DMS53 (cell line): ENCODE results near the gene ARHGAP40.
A peak's percentile ranks its signal among the peaks of the same experiment; 100 is the strongest.

ENCODE experiments used
- DNase-seq: peaks from one replicate; lab custom pipeline; 2025; lab: John Stamatoyannopoulos, UW

The ARHGAP40 gene

GRCh38 chr20:38617011-38617829 lies 15.6 kb downstream of the ARHGAP40 start:
- DNase-seq, result no peak

DNA sequence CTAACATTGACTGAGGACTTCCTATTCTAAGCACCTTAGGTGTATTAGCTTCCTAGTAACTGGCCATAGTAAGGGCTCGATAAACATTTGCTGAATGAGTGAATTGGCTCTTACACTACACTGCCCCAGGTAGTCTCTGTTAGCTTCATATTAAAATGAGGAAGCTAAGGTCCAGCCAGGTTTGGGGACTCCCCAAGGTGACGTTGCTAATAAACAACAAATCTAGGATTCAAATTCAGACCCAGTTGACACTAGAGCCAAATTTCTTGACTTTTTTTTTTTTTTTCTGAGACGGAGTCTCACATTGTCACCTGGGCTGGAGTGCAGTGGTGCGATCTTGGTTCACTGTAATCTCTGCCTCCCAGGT lies 16.2 kb downstream of the ARHGAP40 start:
- no peak for DNase-seq

GRCh38 chr20:38620441-38620840 lies 18.8 kb downstream of the ARHGAP40 start:
- DNase-seq, result no peak

- DNase-seq, result no peak
Measured at GRCh38 chr20:38623061-38623460, 21.5 kb downstream of the ARHGAP40 start.

DNA sequence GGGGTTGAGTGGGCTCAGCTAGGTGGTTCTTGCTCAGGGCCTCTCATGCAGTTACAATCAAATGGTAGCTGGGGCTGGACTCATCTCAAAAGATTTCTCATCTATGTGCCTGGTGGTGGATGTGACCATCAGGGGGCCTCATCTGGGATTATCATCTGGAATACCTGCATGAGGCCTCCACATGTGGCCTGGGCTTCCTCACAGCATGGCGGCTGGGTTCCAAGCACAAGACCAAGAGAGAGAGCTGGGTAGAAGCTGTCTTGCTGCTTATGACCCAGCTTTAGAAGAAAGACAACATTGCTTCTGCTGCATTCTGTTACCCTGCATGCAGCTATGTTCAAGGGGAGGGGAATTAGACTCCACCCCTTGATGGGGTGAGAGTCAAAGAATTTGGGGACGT lies 22.5 kb downstream of the ARHGAP40 start:
- DNase-seq, result no peak

DNA sequence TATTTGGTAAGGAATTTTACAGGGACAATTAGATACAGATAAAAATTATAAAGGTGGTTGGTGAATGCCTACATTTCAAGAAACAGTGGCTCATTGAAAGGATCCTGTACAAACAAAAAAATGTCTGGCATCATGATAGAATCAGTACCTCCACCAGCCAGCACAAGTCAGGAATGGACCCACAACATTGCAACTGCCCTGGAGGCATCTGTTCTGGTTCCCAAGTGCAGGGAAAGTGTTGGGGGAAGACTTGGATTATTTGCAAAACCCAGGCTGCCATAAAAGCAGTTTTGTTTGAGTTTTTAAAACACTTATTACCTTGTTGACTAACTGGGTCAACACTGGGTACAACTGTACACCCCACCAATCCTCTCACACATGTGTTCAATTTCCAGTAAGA lies 24.3 kb downstream of the ARHGAP40 start:
- DNase-seq, result no peak

DNA sequence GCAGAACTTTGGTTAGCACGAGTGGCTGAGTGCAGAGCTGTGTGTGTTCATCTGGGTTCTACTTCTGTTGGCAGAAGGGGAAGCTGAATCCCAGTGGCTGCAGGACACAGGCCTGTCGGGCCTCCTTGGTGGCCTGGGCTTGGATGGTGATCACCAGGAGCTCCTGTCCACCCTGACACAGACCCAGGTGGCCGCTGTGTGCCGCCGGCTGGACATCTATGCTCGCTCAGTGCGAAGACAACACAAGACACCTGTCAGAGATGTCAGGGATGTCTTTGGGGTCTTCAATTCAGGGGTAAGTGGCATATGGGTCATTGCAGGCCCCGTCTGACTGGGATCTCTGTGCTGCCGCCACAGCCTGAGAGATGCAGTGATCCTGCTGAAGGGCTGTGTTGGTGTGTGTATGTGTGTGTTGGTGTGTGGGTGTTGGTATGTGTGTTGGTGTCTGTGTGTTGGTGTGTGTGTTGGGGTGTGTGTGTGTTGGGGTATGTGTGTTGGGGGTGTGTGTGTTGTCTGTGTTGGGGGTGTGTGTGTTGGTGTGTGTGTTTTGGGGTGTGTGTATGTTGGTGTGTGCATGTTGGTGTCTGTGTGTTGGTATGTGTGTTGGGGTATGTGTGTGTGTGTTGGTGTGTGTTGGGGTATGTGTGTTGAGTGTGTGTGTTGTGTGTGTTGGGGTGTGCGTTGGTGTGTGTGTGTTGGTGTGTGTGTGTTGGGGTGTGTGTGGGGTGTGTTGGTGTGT lies 25.5 kb downstream of the ARHGAP40 start:
- no peak for DNase-seq

DNA sequence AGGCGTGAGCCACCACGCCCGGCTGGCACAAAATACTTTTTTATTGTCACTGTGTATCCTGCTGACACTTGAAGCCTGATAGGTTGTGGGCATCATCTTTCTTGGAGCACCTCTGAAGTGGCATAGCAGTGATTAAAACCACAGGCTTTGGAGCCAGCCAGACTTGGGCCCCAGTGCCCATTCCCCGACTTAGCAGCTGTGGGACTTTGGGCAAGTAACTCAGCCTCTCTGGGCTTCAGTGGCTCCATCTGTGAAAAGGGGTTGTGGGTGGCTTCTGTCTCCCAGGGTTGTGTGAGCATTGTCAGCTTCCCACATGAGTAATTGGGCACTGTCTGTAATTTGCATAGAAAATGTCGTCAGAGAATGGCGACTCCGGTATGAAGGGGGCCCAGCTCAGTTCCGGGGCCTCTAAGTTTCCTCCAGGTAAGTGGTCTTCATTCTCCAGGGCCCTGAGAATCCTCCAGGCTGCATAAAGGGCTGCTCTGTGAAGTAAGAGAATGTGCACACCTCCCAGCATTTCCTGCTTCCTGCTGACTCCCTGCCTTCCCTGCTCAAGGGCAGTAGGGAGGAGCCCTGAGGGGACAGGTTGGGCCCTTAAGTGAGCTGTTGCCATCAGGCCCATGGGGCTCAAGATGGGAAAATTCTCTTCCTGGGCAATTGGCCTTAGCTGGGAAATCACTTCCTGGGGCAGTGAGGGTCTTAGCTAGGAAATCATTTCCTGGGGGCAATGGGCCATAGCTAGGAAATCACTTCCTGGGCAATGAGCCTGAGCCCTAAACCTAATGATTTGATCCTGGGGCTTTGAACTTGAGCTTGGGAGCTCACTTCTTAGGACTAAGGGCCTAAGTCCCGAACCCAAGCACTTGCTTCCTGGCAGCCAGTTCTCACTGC lies 27.2 kb downstream of the ARHGAP40 start:
- DNase-seq, result peak; percentile 15

GRCh38 chr20:38629979-38630378 lies 28.4 kb downstream of the ARHGAP40 start:
- DNase-seq, result no peak

DNA sequence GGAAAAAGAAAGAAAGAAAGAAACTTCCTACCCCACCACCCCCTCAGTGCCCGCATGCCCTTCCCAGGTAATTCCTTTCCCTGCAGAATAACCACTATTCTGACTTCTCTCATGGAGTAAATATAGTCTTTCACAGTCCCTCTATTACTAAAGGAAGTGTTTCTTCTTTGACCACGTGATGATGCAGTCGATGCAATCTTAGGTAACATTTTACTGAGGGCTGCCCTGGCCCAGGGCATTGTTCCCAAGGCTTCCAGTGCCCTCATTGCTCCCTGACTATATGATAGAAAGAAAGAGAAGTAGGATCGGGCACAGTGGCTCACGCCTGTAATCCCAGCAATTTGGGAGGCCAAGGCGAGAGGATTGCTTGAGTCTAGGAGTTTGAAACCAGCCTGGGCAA lies 29.1 kb downstream of the ARHGAP40 start:
- DNase-seq, result no peak

GRCh38 chr20:38631155-38632022 lies 29.8 kb downstream of the ARHGAP40 start:
- no peak for DNase-seq

- DNase-seq, result peak; percentile 74
Measured at GRCh38 chr20:38633577-38634093, 32.0 kb downstream of the ARHGAP40 start.

- DNase-seq, result no peak
Measured at GRCh38 chr20:38635721-38636288, 34.2 kb downstream of the ARHGAP40 start.

- DNase-seq, result no peak
Measured at GRCh38 chr20:38640521-38640920, 38.9 kb downstream of the ARHGAP40 start.

GRCh38 chr20:38642498-38642897 lies 40.9 kb downstream of the ARHGAP40 start:
- DNase-seq, result no peak

DNA sequence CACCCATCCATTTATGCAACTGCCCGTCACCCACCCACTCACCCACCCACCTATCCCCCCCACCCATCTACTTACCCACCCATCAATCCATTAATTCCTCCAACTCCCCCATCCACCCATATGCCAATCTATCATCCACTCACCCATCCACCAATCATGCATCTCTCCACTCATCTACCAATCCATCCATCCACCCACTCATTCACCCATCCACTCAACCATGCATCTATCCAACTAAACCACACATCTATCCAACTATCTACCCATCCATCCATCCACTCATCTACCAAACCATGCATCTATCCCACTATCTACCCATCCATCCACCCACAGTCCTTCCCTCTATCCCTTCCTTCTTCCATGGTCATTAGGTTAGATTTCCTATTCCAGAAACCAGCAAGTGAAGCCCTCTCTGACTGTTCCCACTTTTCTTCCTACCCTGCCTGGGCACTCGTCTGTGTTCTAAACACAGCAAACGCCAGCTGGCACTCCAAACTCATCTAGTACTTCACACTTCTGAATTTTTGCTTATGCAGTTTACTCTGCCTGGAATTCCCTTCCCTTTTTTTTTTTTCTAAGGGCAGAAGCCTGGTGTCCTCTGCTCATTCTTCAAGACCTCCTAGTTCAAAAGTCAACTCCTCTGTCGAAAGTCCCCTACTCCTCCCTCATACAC lies 43.1 kb downstream of the ARHGAP40 start:
- DNase-seq, result no peak

- DNase-seq, result no peak
Measured at GRCh38 chr20:38645351-38645750, 43.7 kb downstream of the ARHGAP40 start.

GRCh38 chr20:38645980-38646858 lies 44.6 kb downstream of the ARHGAP40 start:
- peak; percentile 82 for DNase-seq

DNA sequence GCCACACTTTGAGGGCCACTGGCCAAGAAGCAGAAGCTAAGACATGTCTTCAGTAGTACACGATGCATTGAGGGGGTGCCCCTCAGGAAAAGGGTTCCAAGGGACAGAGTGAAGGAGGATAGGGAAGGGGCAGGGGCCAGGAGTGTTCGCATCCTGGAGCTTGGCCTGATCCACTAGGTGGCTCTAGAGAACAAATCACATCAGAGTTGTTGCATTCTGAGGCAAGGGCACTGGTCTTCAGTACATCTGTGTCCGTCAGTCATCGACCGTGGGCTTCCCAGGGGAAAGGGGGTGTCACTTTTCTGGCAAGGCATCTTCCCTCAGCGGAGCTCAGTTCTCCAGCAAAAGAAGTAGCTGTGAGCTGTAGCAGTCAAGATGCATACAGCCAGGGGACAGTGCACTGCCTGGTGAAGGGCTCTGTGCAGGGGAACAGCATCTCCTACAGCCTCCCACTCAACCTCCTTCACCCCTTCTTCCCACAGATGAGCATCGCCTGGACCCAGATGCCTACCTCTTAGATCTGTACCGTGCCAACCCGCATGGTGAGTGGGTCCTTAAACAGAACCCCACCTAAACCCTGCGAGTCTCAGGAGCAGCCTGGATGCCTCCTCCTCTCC lies 47.8 kb downstream of the ARHGAP40 start:
- peak; percentile 45 for DNase-seq
